ENCODE results near the gene UBALD1. TPM values are rescaled to one million over a fixed set of nuclear protein-coding genes. Genes with fewer than 3 reads are reported as not detected.

UBALD1 gene
- total RNA-seq, 1 experiment from 2014 or later = 42.1 TPM

- Mint-ChIP-seq H3K4me1 (ENCODE audit: insufficient read depth, unreplicated experiment) (peaks cover 6% of the 10 kb centered on the region), H3K27ac (ENCODE audit: low read depth, unreplicated experiment) (no peak overlapping the region), H3K27me3 (ENCODE audit: insufficient read depth, unreplicated experiment) (no peaks in the 10 kb centered on the region), H3K9me3 (ENCODE audit: unreplicated experiment) (no peaks in the 10 kb centered on the region), H3K36me3 (ENCODE audit: insufficient read depth, unreplicated experiment) (peaks cover 27% of the 10 kb centered on the region), H3K4me3 (ENCODE audit: unreplicated experiment) (no peak overlapping the region)
- DNase-seq (ENCODE audit: unreplicated experiment) = no peak
- ChIA-PET CTCF (interaction anchor here (0.5 to 1.4 kb wide), 3 partner anchors 24 to 132 kb away, joined by 3 read pairs; no protein-coding TSS in a partner anchor), POLR2A (interaction anchor here (0.6 kb wide), 1 partner anchor 237 kb away, joined by 4 read pairs; no protein-coding TSS in a partner anchor)
- no peak for TF ChIP-seq CTCF (IDR thresholded peaks at IDR 0.05; ENCODE audit: unreplicated experiment)
- intact Hi-C loops (cut with micrococcal nuclease) = loop anchor here (10.0 kb wide), 1 partner anchor 345 kb away; the partner anchor contains the start of gene SEC14L5
- no TSS peak for BruUV-seq (replicated peaks)
Measured at GRCh38 chr16:4609200-4610010, 5.3 kb downstream of the UBALD1 start.

GRCh38 chr16:4608704-4608980 lies 6.0 kb downstream of the UBALD1 start:
- POLR2A ChIA-PET = no interaction called here
- no peak for DNase-seq (ENCODE audit: unreplicated experiment)
- Mint-ChIP-seq H3K27ac (ENCODE audit: low read depth, unreplicated experiment) (no peak overlapping the region), H3K4me3 (ENCODE audit: unreplicated experiment) (no peak overlapping the region), H3K27me3 (ENCODE audit: insufficient read depth, unreplicated experiment) (no peaks in the 10 kb centered on the region), H3K9me3 (ENCODE audit: unreplicated experiment) (no peaks in the 10 kb centered on the region), H3K36me3 (ENCODE audit: insufficient read depth, unreplicated experiment) (peaks cover 27% of the 10 kb centered on the region), H3K4me1 (ENCODE audit: insufficient read depth, unreplicated experiment) (peaks cover 6% of the 10 kb centered on the region)
- no TSS peak for BruUV-seq (replicated peaks)
- no peak for TF ChIP-seq CTCF (IDR thresholded peaks at IDR 0.05; ENCODE audit: unreplicated experiment)
- CTCF ChIA-PET = interaction anchor here (0.7 kb wide), 1 partner anchor 347 kb away, joined by 6 read pairs; no protein-coding TSS in a partner anchor
- intact Hi-C loops (cut with micrococcal nuclease) = no loop called here

GRCh38 chr16:4607841-4608703 lies 6.6 kb downstream of the UBALD1 start:
- Mint-ChIP-seq H3K27me3 (ENCODE audit: insufficient read depth, unreplicated experiment) (no peaks in the 10 kb centered on the region), H3K4me1 (ENCODE audit: insufficient read depth, unreplicated experiment) (peaks cover 6% of the 10 kb centered on the region), H3K36me3 (ENCODE audit: insufficient read depth, unreplicated experiment) (peaks cover 27% of the 10 kb centered on the region), H3K27ac (ENCODE audit: low read depth, unreplicated experiment) (no peak overlapping the region), H3K4me3 (ENCODE audit: unreplicated experiment) (no peak overlapping the region), H3K9me3 (ENCODE audit: unreplicated experiment) (no peaks in the 10 kb centered on the region)
- CTCF ChIA-PET = interaction anchor here (0.7 to 1.5 kb wide), 3 partner anchors 22 to 348 kb away, joined by 3 to 6 read pairs (median 5); no protein-coding TSS in a partner anchor
- no TSS peak for BruUV-seq (replicated peaks)
- intact Hi-C loops (cut with micrococcal nuclease) = no loop called here
- TF ChIP-seq CTCF (IDR thresholded peaks at IDR 0.05; ENCODE audit: unreplicated experiment) = no peak
- no peak for DNase-seq (ENCODE audit: unreplicated experiment)
- POLR2A ChIA-PET = interaction anchor here (1.1 kb wide), 2 partner anchors 8 to 107 kb away, joined by 4 to 6 read pairs; no protein-coding TSS in a partner anchor

GRCh38 chr16:4606354-4606753 lies 8.3 kb downstream of the UBALD1 start:
- no peak for DNase-seq (ENCODE audit: unreplicated experiment)
- ChIA-PET POLR2A (interaction anchor here (0.6 to 2.5 kb wide), 2 partner anchors 10 to 99 kb away, joined by 3 to 13 read pairs; no protein-coding TSS in a partner anchor), CTCF (interaction anchor here (1.2 to 1.5 kb wide), 2 partner anchors 21 to 57 kb away, joined by 3 to 5 read pairs; no protein-coding TSS in a partner anchor)
- Mint-ChIP-seq H3K4me1 (ENCODE audit: insufficient read depth, unreplicated experiment) (peaks cover 3% of the 10 kb centered on the region), H3K9me3 (ENCODE audit: unreplicated experiment) (no peaks in the 10 kb centered on the region), H3K36me3 (ENCODE audit: insufficient read depth, unreplicated experiment) (peaks cover 27% of the 10 kb centered on the region), H3K27me3 (ENCODE audit: insufficient read depth, unreplicated experiment) (peaks cover 7% of the 10 kb centered on the region), H3K4me3 (ENCODE audit: unreplicated experiment) (no peak overlapping the region), H3K27ac (ENCODE audit: low read depth, unreplicated experiment) (no peak overlapping the region)
- intact Hi-C loops (cut with micrococcal nuclease) = no loop called here
- TF ChIP-seq CTCF (IDR thresholded peaks at IDR 0.05; ENCODE audit: unreplicated experiment) = no peak
- BruUV-seq (replicated peaks) = no TSS peak
